Stimulated activated effector memory CD8-positive, alpha-beta T cell treated with anti-CD3 and anti-CD28 coated beads, Interleukin-12 subunit alpha, Interleukin-12 subunit beta, amount 100 ng/mL, for 72 hours (primary cell): ENCODE measurements around the gene ARHGEF28.

Experiments
- ATAC-seq: fragments of 150-1000 bp; cut with Tn5 transposase; 2 replicates; pipeline ENCODE4 v1.10.0; 2021
- DNase-seq, 2 donors: peaks; one replicate each; pipeline ENCODE4 v3.0.0; 2021 to 2022; ENCODE audit warnings: low spot score in 2 of 2
- H3K27ac Mint-ChIP-seq: one replicate; pipeline ENCODE4 v1.8.0; 2022; ENCODE audit warnings: mild to moderate bottlenecking, mixed read lengths
- H3K36me3 Mint-ChIP-seq: one replicate; pipeline ENCODE4 v1.8.0; 2022; ENCODE audit warnings: mild to moderate bottlenecking, mixed read lengths
- H3K4me1 Mint-ChIP-seq: one replicate; pipeline ENCODE4 v1.8.0; 2022; ENCODE audit warnings: mixed read lengths
- H3K4me3 Mint-ChIP-seq: one replicate; pipeline ENCODE4 v1.8.0; 2022; ENCODE audit warnings: mild to moderate bottlenecking, mixed read lengths
- H3K9me3 Mint-ChIP-seq: one replicate; pipeline ENCODE4 v1.8.0; 2022; ENCODE audit warnings: mixed read lengths

The ARHGEF28 gene

GRCh38 chr5:73781107-73781768 is 155.2 kb downstream of the ARHGEF28 start:
- Mint-ChIP-seq H3K27ac (no peak overlapping the region), H3K4me1 (no peaks in the 10 kb centered on the region), H3K36me3 (no peaks in the 10 kb centered on the region), H3K9me3 (no peaks in the 10 kb centered on the region), H3K4me3 (no peak overlapping the region)
- DNase-seq (no peak), ATAC-seq (no peak)

GRCh38 chr5:73783828-73784227 is 157.8 kb downstream of the ARHGEF28 start:
- H3K4me3 Mint-ChIP-seq, result no peak overlapping the region
- DNase-seq (no peak), ATAC-seq (no peak)
- H3K36me3 Mint-ChIP-seq, result no peaks in the 10 kb centered on the region
- H3K27ac Mint-ChIP-seq, result no peak overlapping the region
- no peaks in the 10 kb centered on the region for H3K4me1 Mint-ChIP-seq
- no peaks in the 10 kb centered on the region for H3K9me3 Mint-ChIP-seq

- Mint-ChIP-seq H3K4me1 (no peaks in the 10 kb centered on the region), H3K9me3 (no peaks in the 10 kb centered on the region), H3K36me3 (no peaks in the 10 kb centered on the region), H3K4me3 (no peak overlapping the region), H3K27ac (no peak overlapping the region)
- ATAC-seq, result no peak
- DNase-seq, result no peak
These were observed 160.2 kb downstream of the ARHGEF28 start for GRCh38 chr5:73786043-73786831.

- no peak overlapping the region for H3K27ac Mint-ChIP-seq
- no peak overlapping the region for H3K4me3 Mint-ChIP-seq
- no peak for DNase-seq
- no peaks in the 10 kb centered on the region for H3K9me3 Mint-ChIP-seq
- ATAC-seq, result no peak
- H3K36me3 Mint-ChIP-seq, result no peaks in the 10 kb centered on the region
- no peaks in the 10 kb centered on the region for H3K4me1 Mint-ChIP-seq
These were observed 163.9 kb downstream of the ARHGEF28 start for GRCh38 chr5:73789851-73790281.

GRCh38 chr5:73791389-73791788 is 165.4 kb downstream of the ARHGEF28 start:
- Mint-ChIP-seq H3K36me3 (no peaks in the 10 kb centered on the region), H3K27ac (no peak overlapping the region), H3K4me3 (no peak overlapping the region), H3K9me3 (no peaks in the 10 kb centered on the region), H3K4me1 (peaks cover 6% of the 10 kb centered on the region)
- DNase-seq, result no peak
- peak; percentile 38 for ATAC-seq

GRCh38 chr5:73792687-73793320 is 166.8 kb downstream of the ARHGEF28 start:
- Mint-ChIP-seq H3K9me3 (no peaks in the 10 kb centered on the region), H3K27ac (no peak overlapping the region), H3K36me3 (no peaks in the 10 kb centered on the region), H3K4me3 (no peak overlapping the region), H3K4me1 (peaks cover 7% of the 10 kb centered on the region)
- peak; percentile 74 for ATAC-seq
- DNase-seq, result peak; percentile 49 to 82

- Mint-ChIP-seq H3K9me3 (no peaks in the 10 kb centered on the region), H3K4me3 (no peak overlapping the region), H3K36me3 (no peaks in the 10 kb centered on the region), H3K4me1 (peaks cover 7% of the 10 kb centered on the region), H3K27ac (no peak overlapping the region)
- ATAC-seq (no peak), DNase-seq (no peak)
These were observed 167.9 kb downstream of the ARHGEF28 start for GRCh38 chr5:73793911-73794310.

GRCh38 chr5:73796164-73797131 is 170.5 kb downstream of the ARHGEF28 start:
- Mint-ChIP-seq H3K27ac (peak overlapping the region; percentile 29), H3K4me1 (peaks cover 7% of the 10 kb centered on the region), H3K9me3 (no peaks in the 10 kb centered on the region), H3K36me3 (no peaks in the 10 kb centered on the region), H3K4me3 (no peak overlapping the region)
- DNase-seq (no peak), ATAC-seq (peak; percentile 56)

- Mint-ChIP-seq H3K27ac (no peak overlapping the region), H3K36me3 (no peaks in the 10 kb centered on the region)
- ATAC-seq, result no peak
These were observed 171.1 kb downstream of the ARHGEF28 start for GRCh38 chr5:73797132-73797510.

GRCh38 chr5:73799401-73799972 is 173.5 kb downstream of the ARHGEF28 start:
- Mint-ChIP-seq H3K27ac (no peak overlapping the region), H3K36me3 (no peaks in the 10 kb centered on the region), H3K4me1 (peaks cover 7% of the 10 kb centered on the region), H3K9me3 (no peaks in the 10 kb centered on the region), H3K4me3 (no peak overlapping the region)
- ATAC-seq (no peak), DNase-seq (no peak)

More at GRCh38 chr5:73797132-73797510, 171.1 kb downstream of the ARHGEF28 start:
- H3K4me3 Mint-ChIP-seq, result no peak overlapping the region
- DNase-seq, result no peak
- peaks cover 7% of the 10 kb centered on the region for H3K4me1 Mint-ChIP-seq
- no peaks in the 10 kb centered on the region for H3K9me3 Mint-ChIP-seq

GRCh38 chr5:73801686-73802085 is 175.7 kb downstream of the ARHGEF28 start:
- Mint-ChIP-seq H3K4me3 (no peak overlapping the region), H3K9me3 (no peaks in the 10 kb centered on the region), H3K36me3 (no peaks in the 10 kb centered on the region), H3K4me1 (no peaks in the 10 kb centered on the region), H3K27ac (no peak overlapping the region)
- DNase-seq (no peak), ATAC-seq (no peak)

- Mint-ChIP-seq H3K4me3 (no peak overlapping the region), H3K36me3 (no peaks in the 10 kb centered on the region), H3K27ac (no peak overlapping the region), H3K9me3 (no peaks in the 10 kb centered on the region), H3K4me1 (no peaks in the 10 kb centered on the region)
- DNase-seq (no peak), ATAC-seq (no peak)
These were observed 179.5 kb downstream of the ARHGEF28 start for GRCh38 chr5:73805449-73805848.

- ATAC-seq, result no peak
- no peaks in the 10 kb centered on the region for H3K4me1 Mint-ChIP-seq
- H3K9me3 Mint-ChIP-seq, result no peaks in the 10 kb centered on the region
- no peak for DNase-seq
- H3K27ac Mint-ChIP-seq, result no peak overlapping the region
- H3K4me3 Mint-ChIP-seq, result no peak overlapping the region
- H3K36me3 Mint-ChIP-seq, result no peaks in the 10 kb centered on the region
These were observed 182.9 kb downstream of the ARHGEF28 start for GRCh38 chr5:73808911-73809310.

GRCh38 chr5:73810429-73810828 is 184.4 kb downstream of the ARHGEF28 start:
- DNase-seq, result no peak
- H3K4me3 Mint-ChIP-seq, result no peak overlapping the region
- no peaks in the 10 kb centered on the region for H3K36me3 Mint-ChIP-seq
- ATAC-seq, result no peak
- H3K27ac Mint-ChIP-seq, result no peak overlapping the region
- no peaks in the 10 kb centered on the region for H3K4me1 Mint-ChIP-seq
- H3K9me3 Mint-ChIP-seq, result no peaks in the 10 kb centered on the region

- Mint-ChIP-seq H3K27ac (no peak overlapping the region), H3K36me3 (no peaks in the 10 kb centered on the region), H3K4me3 (no peak overlapping the region)
These were observed 186.5 kb downstream of the ARHGEF28 start for GRCh38 chr5:73812457-73812856.

More at GRCh38 chr5:73812457-73812856, 186.5 kb downstream of the ARHGEF28 start:
- Mint-ChIP-seq H3K9me3 (no peaks in the 10 kb centered on the region), H3K4me1 (no peaks in the 10 kb centered on the region)
- ATAC-seq (no peak), DNase-seq (no peak)
